HTERT RPE-1 (cell line): ENCODE results near the gene HID1.
"Not testable (repeated sequence)": the region's sequence is repeated elsewhere in the genome, so short reads cannot be mapped to it uniquely, and the experiment has no call there.

Source experiments
- in situ Hi-C: fragments of 300-500 bp; cut with MboI; formaldehyde crosslinking; loops from 4 replicates; pipeline ENCODE4 v1.14.3; 2020; ENCODE audit warnings: low sequenced_read_pairs

The HID1 gene

DNA sequence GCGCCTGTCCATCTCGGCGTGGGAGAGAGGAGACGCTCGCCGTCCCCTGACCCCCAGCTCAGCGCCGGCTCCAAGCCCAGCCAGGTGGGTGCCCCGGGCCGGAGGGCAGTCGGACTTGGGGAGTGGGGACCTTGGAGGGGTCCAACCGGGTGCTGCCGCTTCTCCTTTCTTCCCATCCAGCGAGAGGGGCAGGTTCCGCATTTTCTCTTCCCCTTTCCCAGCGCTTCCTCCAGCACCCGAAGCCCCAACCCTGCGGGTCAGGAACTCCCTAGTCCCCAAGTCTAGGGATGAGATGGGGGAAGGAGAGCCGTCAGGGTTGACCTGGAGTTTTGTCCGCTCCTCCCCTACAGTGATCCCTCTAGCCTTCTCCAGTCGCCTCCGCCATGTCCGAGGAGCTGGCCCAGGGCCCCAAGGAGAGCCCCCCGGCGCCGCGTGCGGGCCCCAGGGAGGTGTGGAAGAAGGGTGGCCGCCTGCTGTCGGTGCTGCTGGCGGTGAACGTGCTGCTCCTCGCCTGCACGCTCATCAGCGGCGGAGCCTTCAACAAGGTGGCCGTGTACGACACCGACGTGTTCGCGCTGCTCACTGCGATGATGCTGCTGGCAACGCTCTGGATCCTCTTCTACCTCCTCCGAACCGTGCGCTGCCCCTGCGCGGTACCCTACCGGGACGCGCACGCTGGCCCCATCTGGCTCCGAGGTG, 48.2 kb downstream of the HID1 start, which contains the start of gene OTOP2:
OTOP2 (plus strand) TSS at position 24 of the 699 bp plus-strand sequence; CDS start at position 384, 360 bp downstream.
- in situ Hi-C loops, result no loop called here

DNA sequence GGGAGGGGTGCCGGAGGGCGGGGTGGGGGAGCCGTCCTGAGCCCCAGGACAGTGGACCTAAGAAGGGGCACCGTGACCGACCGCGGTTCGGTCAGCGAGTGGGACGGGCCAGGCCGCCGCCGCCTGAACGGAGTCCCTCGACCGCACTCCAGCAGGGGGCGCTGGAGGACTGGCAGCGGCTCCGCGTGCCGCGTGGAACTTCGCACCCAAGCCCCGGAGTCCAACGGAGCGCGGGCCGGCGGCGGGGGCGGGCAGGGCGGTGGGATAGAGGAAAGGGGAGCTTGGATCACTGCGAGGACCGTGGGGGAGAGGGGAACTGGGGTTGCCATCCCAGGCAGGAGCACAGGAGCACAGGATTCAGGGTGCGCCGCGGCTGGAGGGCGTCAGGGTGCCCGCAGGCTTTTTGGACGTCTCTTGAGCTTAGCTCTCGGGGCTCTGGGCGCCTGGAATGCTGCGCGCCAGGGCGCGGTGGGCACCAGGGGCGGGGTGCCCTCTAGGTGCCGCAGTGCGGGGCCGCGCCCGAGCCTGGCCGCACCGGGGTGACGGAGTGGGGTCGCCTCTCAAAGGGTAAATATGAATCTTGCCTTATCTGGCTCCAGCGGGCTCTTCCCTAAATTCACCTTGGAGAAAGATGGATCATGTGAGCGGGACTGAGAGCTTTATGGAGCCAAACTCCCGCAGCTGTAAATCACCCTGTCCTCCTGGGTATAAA, 48.9 kb downstream of the HID1 start:
- in situ Hi-C loops, result no loop called here

DNA sequence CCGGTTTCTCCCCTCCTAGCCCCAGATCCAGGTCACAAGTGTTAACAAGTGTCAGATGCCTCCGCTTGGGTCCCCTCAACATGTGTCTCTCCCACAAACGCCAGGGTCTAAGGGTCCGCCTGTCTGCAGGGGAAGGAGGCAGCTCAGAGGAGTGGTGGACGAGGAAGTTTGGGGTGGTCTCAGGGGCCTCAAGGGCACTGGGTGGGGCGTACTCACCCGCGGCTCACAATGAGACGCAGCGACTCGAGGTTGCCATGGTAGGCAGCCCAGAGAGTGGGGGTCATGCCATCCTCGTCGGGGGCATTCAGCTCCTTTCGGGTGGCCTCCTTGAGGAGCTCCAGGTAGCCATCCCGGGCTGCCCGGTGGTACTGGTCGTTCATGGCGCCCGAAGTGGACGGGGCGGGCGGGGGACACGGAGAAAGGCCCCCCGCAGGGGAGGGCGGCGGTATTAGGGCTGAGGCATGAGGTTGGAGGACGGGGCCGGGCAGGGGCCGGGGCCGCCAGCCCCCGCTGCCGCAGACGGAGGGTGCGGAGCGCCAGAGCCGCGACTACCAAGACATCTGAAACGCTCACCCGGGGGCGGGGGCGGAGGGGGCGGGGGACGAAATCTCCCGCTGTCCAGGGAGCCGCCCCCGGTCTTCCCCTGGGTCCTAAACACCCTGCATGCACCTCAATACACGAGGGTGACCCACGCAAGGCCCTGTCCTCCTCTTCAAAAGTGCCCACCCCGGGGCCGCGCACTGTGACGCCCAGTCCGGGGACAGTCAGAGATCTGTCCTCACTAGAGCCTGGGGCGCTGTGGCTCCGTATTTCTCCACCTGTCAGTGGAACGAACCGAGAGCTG, 49.6 kb downstream of the HID1 start, which contains the start of gene USH1G:
USH1G (minus strand) TSS at position 562 of the 844 bp plus-strand sequence; CDS start at position 380, 182 bp downstream.
- in situ Hi-C loops, result no loop called here

DNA sequence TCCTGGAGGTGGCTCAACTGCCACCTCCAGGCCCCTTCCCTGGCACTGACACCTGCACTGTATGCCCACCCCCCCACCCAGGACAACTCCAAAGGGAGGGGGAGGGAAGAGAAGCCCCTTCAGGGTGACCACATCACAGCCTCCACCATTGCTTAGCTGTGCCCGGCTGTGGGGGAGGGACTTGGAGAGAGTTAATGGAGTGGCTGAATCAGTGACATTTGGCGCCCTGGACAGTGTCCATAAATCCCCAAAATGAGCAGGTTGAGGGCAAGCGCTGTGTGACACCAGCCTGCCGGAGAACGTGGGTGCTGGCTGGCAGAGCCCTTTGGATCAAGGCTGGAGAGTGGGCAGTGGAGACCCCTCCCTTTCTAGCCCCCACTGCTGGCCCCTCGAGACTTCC, 50.4 kb downstream of the HID1 start:
- in situ Hi-C loops, result no loop called here

DNA sequence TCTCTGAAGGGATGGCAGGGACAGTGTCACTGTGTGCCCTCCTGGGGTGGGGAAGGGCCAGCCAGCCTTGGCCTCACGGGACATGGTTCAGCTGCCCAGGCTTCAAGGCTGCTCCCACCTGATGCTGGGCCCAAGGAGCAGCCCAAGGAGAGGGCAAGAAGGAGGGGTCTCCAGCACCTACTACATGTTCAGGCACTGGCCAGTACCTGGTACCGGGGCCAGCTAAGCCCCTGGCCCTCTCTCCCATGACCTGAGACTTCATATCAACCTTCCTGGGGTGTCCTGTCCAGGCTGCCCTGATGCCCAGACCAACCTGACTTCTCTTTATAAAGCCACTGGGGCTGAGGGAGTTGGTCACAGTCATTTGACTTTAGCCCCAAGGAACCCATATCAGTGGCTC, 50.8 kb downstream of the HID1 start:
- in situ Hi-C loops, result no loop called here

DNA sequence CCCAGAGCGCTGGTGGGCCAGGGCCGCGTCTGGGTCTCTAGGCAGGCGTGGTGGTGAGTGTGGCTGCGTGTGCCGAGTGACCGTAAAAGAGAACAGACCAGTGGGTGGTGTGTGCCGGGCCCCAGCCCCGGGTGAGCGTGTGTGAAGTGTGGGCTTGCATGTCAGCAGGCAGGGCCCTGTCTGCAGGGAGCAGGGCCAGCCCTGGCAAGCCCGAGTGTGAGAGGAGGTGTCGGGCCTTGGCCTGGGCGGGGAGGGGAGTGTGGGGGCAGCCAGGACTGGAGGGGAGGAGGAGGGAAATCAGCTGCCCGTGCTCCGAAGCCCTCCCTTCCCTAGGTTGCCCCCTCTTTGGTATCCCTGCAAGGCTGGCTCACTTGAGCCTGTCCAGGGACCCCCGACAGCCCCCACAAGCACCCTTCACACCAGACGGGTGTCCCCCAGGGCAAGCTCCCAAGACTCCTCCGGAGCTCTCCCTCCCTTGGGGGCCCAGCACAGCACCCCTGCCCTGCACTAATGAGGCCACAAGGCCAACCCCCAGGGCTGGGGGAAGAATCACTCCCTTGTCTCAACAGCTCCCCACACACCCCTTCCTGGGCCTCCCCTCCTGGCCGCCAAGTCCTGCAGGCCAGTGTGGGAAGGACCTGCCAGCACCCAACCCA, 51.4 kb downstream of the HID1 start:
- in situ Hi-C loops, result no loop called here

DNA sequence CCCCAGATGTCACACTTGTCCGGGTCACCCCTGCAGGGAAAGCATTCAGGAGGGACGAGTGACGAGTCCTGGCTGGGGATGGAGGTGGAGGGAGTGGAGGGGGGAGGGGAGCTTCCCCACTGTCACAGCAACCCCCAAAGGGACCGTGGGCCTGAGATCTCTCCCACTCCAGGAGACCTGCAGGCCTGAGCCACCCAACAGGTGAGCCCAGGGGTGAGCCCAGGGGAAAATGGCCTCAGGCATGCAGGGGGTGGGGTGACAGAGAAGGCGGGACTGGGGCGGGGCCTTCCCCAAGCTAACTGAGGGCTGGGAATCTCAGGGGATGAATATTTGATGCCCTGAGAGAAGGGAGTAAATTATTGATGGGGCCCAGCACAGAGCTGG, 51.9 kb downstream of the HID1 start:
- in situ Hi-C loops, result no loop called here

DNA sequence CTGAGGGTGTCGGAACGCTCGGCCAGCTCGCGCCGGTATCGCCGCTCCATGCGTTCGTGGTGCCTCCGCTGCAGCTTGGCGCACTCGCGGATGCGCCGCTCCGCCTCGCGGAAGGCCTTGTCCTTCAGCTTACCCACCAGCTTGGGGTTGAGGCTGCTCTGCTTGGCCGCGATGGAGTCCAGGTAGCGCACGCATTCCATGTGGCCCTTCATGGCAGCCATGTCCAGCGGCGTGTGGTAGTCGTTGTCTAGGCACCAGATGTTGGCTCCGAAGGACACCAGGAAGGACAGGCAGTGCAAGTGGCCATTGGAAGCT, 52.3 kb downstream of the HID1 start:
- in situ Hi-C loops, result no loop called here

DNA sequence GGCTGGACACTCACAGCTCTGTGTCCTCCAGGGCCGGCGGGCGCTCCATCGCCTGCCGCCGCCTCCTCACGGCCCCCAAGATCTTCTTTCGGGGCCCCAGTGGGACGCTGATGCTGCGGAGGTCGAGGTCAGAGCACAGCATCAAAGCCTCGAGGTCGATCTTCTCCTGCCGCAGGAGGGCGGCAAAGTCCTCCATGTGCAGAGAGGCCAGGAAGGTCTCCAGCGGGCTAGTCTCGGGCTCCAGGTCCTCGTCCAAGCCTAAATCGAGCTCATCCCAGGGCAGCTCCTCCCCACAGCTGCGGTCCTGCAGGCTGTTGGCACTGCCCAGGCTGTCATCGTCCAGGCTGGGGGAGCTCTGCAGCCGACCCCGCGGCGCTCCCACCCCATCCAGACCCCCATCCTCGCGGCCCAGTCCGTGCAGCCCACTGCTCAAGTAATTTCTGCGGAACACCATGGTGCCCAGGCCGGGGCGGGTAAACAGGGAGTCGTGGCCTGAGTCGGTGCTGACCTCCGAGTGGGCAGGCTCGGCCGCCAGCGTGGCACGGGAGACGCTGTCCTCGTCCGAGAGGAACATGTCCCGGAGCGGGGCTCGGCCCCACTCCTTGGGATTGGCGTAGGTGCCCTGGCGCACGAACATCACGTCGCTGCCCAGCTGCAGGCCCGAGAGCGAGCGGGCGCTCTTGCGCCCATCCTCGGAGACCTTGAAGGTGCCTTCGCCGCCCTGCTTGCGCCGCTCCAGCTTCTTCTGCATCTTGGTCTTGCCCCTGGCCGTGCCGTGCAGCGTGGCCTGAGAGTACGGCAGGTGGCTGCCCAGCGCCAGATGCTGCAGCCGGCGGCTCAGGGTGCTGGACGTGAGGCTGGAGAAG, 52.9 kb downstream of the HID1 start:
- in situ Hi-C loops, result no loop called here

DNA sequence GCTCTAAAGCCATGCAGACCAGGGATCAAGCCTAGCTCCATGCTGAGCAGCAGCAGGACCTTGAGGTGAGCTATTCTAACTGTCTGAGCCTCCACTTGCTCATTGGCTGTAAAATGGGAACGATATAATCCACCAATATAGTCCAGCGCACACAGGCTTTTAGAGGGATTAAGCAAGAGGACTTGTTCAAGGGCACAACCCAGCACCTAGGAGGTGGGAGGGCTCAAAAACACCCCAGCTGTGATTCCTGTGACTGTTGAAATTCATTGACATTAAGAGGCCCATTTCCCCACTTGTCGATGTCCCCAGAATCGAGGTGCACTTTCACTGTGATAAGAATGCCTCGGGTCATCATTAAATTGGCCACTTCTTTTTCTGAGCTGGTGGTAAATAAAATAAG, 53.7 kb downstream of the HID1 start:
- in situ Hi-C loops, result no loop called here

DNA sequence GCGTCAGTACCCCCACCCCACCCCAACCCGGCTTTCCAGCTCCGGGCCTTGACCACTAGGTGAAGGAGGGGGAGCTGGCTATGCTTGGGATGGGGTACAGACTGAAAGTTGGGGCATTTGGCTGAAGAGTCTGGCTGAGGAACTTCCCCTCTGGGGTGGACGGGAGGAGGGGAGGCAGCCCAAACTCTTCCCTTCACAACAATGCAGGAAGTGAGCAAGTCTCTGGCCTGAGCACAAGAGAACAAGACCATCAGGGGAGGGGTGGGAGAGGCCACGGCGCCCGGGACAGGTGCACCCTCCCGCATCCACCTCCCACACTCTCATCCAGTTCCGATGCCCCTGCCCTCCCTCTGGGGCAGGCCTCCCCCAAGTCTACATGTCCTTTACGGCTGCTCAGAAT, 55.1 kb downstream of the HID1 start:
- in situ Hi-C loops, result no loop called here

DNA sequence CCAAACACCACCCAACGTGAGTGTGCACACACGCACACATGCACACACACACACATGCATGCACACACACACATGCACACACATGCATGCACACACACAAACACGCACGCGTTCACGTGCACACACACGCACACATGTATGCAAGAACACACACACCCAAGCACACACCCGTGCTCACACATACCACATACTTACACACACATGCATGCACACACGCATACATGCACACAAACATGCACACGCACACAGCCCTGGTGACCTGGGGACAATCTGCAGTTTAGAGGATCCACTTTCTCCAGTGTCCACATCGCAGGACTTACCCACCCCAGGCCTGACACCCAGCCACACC, 55.7 kb downstream of the HID1 start:
- in situ Hi-C loops, result no loop called here

DNA sequence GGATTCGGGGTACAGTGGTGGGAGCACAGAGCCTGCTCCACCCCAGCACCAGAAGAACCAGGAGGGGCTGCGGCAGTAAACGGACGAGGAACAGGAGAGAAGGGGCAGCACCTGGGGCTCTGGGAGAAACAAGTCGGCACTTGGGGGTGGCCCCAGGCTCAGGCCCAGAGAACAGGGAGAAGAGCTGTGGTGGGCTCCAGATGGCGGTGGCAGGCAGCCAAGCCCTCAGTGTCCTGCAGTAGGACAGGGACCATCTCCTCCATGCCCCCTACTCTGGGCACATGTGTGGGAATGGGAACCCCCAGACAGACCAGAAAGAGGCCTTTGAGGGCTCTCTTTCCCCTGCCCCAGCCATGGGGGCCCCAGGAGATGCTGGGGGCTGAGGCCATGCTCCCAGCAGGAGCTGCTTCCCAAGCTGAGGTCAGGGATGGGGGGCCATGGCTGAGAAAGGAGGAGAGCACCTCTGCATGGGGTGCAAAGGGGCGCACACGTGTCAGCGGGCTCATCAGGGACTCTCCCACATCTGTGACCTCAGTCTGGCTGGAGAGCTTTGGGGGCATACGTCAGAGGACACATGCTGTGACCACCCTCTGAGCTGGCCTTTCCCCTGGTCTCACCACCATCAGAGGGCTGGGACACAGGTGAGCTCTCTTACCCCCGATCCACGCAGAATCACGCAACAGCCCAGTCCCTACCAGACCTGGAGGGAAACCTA, 56.3 kb downstream of the HID1 start:
- in situ Hi-C loops, result no loop called here

DNA sequence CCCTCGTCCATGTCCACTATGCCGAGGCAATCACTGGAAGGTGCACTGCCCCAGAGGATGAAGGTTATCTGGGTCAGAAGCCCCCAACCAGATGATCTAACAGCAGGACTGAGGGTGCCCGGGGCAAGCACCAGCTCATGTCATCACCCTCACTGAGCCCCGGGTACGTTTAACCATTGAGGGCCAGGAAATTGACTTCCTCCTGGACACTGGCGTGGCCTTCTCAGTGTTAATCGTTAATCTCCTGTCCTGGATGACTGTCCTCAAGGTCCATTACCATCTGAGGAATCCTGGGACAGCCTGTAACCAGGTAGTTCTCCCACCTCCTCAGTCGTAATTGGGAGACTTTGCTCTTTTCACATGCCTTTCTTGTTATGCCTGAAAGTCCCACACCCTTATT, 61.1 kb downstream of the HID1 start:
- in situ Hi-C loops, result not testable (repeated sequence)

DNA sequence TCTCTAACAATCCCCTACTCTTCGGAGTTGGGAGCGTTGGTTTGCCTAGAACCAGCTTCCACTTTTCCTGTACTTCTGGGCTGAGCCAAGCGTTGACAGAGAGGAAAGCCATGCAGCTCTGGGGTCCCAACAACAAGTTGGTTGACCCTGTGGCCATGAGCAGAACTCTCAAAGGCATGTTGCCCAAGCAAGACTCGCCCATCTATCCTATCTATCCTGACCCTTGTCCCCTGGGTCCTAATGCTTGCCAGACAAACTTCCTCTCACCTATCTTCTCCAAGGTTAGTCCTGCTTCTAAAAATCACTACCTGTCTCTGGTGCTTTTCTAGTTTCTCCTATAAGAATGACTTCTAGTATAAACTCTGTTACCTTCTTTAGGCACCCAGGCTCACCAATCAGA, 63.5 kb downstream of the HID1 start:
- in situ Hi-C loops, result not testable (repeated sequence)

DNA sequence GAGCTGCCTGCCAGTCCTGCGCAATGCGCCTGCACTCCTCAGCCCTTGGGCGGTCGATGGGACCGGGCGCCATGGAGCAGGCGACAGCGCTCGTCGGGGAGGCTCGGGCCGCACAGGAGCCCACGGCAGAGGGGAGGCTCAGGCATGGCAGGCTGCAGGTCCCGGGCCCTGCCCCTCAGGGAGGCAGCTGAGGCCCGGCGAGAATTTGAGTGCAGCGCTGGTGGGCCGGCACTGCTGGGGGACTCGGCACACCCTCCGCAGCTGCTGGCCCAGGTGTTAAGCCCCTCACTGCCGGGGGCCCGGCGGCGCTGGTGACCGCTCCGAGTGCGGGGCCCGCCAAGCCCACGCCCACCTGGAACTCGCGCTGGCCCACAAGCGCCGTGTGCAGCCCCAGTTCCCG, 65.5 kb downstream of the HID1 start:
- in situ Hi-C loops, result no loop called here

DNA sequence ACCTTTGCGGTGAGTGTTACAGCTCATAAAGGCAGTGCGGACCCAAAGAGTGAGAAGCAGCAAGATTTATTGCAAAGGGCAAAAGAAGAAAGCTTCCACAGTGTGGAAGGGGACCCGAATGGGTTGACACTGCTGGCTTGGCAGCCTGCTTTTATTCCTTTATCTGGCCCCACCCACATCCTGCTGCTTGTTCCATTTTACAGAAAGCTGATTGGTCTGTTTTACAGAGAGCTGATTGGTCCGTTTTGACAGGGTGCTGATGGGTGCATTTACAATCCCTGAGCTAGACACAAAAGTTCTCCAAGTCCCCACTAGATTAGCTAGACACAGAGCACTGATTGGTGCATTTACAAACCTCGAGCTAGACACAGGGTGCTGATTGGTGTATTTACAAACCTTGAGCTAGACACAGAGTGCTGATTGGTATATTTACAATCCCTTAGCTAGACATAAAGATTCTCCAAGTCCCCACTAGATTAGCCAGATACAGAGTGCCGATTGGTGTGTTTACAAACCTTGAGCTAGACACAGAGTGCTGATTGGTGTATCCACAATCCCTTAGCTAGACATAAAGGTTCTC, 66.3 kb downstream of the HID1 start:
- in situ Hi-C loops, result not testable (repeated sequence)

DNA sequence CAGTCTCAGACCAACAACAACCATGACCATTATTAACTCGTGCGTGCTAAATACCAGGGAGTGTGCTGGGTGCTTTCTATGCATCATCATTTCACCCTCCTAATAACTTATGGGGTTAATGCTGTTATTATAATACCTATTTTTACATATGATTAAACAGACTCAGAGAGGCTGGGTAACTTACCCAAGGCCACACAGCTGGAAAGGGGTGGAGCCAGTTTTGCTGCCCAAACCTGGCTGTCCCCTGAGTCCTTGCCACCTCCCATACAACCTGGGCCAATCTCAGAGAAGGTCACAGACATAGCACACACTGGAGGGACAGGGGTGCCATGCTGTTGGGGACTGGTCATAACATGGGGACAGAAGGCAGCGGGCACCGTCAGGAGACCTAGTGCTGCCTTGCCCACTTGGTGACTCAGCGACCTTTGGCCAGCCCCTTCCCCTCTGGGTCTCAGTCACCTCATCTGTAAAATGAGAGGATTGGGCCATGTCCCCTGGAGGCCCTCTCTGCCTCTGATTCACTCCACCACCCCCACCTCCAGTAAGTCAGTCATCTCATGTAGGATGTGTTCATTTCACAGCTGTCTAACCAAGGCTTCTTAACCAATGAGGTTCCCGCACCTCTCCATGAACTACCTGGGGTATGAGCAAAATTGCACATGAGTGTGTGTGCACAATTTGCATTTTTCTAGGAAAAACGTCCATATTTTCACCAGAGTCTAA, 67.7 kb downstream of the HID1 start:
- in situ Hi-C loops, result no loop called here

DNA sequence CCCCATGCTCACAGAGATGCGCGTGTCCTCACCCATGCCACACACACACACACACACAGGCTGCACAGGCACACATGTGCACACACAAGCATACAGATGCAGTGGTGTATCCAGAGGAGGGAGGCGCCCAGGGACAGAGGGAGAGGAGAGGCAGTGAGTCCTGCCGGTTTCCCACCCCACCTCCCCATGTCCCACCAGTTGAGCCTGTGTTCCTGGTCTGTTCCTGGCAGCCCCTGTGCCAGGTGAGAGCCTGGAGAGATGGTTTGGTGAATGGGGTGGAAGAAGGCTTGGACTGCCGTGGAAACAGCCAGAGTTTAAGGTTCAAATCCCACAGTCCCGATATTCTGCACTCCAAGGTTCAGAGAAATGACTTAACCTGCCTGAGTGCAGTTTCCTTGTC, 68.9 kb downstream of the HID1 start:
- in situ Hi-C loops, result no loop called here
